Suprapubic skin (tissue), 4 donors: ENCODE data around the gene IL37.

Experiments used
- CTCF ChIP-seq, 2 donors: fragments of 200-600 bp in 1 of 2; fragments of 450-650 bp in 1 of 2; sonication (generic) in 1 of 2; IDR thresholded peaks; one replicate each; pipeline ENCODE4 v1.5.1; 2016 to 2019; ENCODE audit warnings: antibody characterized with exemption in 2 of 2, mild to moderate bottlenecking in 1 of 2, moderate library complexity in 1 of 2
- EP300 ChIP-seq: sonication (generic); formaldehyde crosslinking; IDR thresholded peaks from one replicate; pipeline ENCODE4 v1.6.1; 2017; ENCODE audit warnings: antibody characterized with exemption
- POLR2AphosphoS5 ChIP-seq, 3 donors: sonication (generic); formaldehyde crosslinking; IDR thresholded peaks; one replicate each; pipeline ENCODE4 v1.6.1; 2017; ENCODE audit warnings: antibody characterized with exemption in 3 of 3

- TF ChIP-seq EP300 (no peak), CTCF (IDR thresholded peaks at IDR 0.05) (no peak), POLR2AphosphoS5 (IDR thresholded peaks at IDR 0.05) (no peak)
Measured at GRCh38 chr2:112876257-112876970, 34.6 kb upstream of the IL37 start.
